ENCODE data around the gene RRP8.

GRCh38 chr11:6601041-6601461 is 2.4 kb downstream of the RRP8 start:
- TF ChIP-seq CTCF (IDR thresholded peaks at IDR 0.05; ENCODE audit: insufficient read depth, low read length, poor library complexity, severe bottlenecking), result no peak
- no peak for TF ChIP-seq EZH2phosphoT487 (conservative IDR thresholded peaks at IDR 0.05; ENCODE audit: low read length)

Measured in SU-DHL-6 (cell line).